Mesenchymal stem cell (in vitro differentiated cells and primary cell): ENCODE data around the gene ZNF630.
"Not testable (repeated sequence)": the region's sequence is repeated elsewhere in the genome, so short reads cannot be mapped to it uniquely, and the experiment has no call there.

Experiments
- DNase-seq: peaks from one replicate; pipeline ENCODE4 v3.0.0-alpha.2; 2013
- H2AFZ ChIP-seq: one replicate; pipeline ENCODE4 v1.6.1; 2013; ENCODE audit warnings: low read depth, mild to moderate bottlenecking, control low read depth, inconsistent platforms, low read length, moderate library complexity
- H2AK5ac ChIP-seq: 2 replicates; pipeline ENCODE4 v1.6.1; 2013; ENCODE audit warnings: low read length, moderate library complexity, mild to moderate bottlenecking, inconsistent platforms; ENCODE audit not compliant: severe bottlenecking
- H2BK120ac ChIP-seq: one replicate; pipeline ENCODE4 v1.6.1; 2013; ENCODE audit warnings: low read depth, mild to moderate bottlenecking, inconsistent platforms, low read length, moderate library complexity
- H2BK12ac ChIP-seq, 2 experiments: one replicate each; pipeline ENCODE4 v1.6.1; 2013; ENCODE audit warnings: inconsistent platforms in 2 of 2, low read length in 2 of 2, mild to moderate bottlenecking in 2 of 2, moderate library complexity in 2 of 2, control low read depth in 1 of 2
- H2BK15ac ChIP-seq: one replicate; pipeline ENCODE4 v1.6.1; 2013; ENCODE audit warnings: mild to moderate bottlenecking, low read depth, inconsistent platforms; ENCODE audit not compliant: poor library complexity, severe bottlenecking
- H2BK5ac ChIP-seq: 2 replicates; pipeline ENCODE4 v1.6.1; 2013; ENCODE audit warnings: low read depth, mild to moderate bottlenecking, low read length, control low read depth, inconsistent platforms; ENCODE audit not compliant: poor library complexity, severe bottlenecking
- H3K14ac ChIP-seq, 2 experiments: one replicate each; pipeline ENCODE4 v1.6.1; 2013; ENCODE audit warnings: inconsistent platforms in 2 of 2, low read length in 2 of 2, control low read depth in 1 of 2, mild to moderate bottlenecking in 1 of 2, moderate library complexity in 1 of 2
- H3K18ac ChIP-seq, 2 experiments: one replicate each; pipeline ENCODE4 v1.6.1; 2013; ENCODE audit warnings: inconsistent platforms in 2 of 2, low read length in 2 of 2, control low read depth in 1 of 2, low read depth in 1 of 2, mild to moderate bottlenecking in 1 of 2
- H3K23ac ChIP-seq, 2 experiments: one replicate each; pipeline ENCODE4 v1.6.1; 2013; ENCODE audit warnings: inconsistent platforms in 2 of 2, low read length in 2 of 2, mild to moderate bottlenecking in 2 of 2, moderate library complexity in 2 of 2, control low read depth in 1 of 2
- H3K27ac ChIP-seq: 2 replicates; pipeline ENCODE4 v1.5.1; 2013; ENCODE audit warnings: mild to moderate bottlenecking, moderate library complexity, low read length, control low read depth, inconsistent platforms; ENCODE audit not compliant: poor library complexity, severe bottlenecking
- H3K27me3 ChIP-seq, 2 experiments: 2 replicates each; pipeline versions ENCODE4 v1.6.1 to v1.7.0; 2013; ENCODE audit warnings: low read length in 2 of 2, mild to moderate bottlenecking in 2 of 2, moderate library complexity in 2 of 2, control low read depth in 1 of 2, inconsistent platforms in 1 of 2; ENCODE audit not compliant: control insufficient read depth in 1 of 2, insufficient read depth in 1 of 2
- H3K36me3 ChIP-seq, 2 experiments: 2 replicates each; pipeline versions ENCODE4 v1.6.1 to v1.7.0; 2013; ENCODE audit warnings: low read length in 2 of 2, control low read depth in 1 of 2, inconsistent platforms in 1 of 2, low read depth in 1 of 2, mild to moderate bottlenecking in 1 of 2; ENCODE audit not compliant: insufficient read depth in 2 of 2, control insufficient read depth in 1 of 2
- H3K4ac ChIP-seq, 2 experiments: one replicate each; pipeline ENCODE4 v1.6.1; 2013; ENCODE audit warnings: inconsistent platforms in 2 of 2, low read length in 2 of 2, mild to moderate bottlenecking in 2 of 2, moderate library complexity in 2 of 2, control low read depth in 1 of 2, low read depth in 1 of 2
- H3K4me1 ChIP-seq: 2 replicates; pipeline ENCODE4 v1.6.1; 2013; ENCODE audit warnings: low read depth, low read length, control low read depth; ENCODE audit not compliant: control insufficient read depth, insufficient read depth
- H3K4me2 ChIP-seq: 2 replicates; pipeline ENCODE4 v1.6.1; 2013; ENCODE audit warnings: low read length, mild to moderate bottlenecking, inconsistent platforms; ENCODE audit not compliant: poor library complexity, severe bottlenecking
- H3K4me3 ChIP-seq, 2 experiments: 2 replicates each; pipeline versions ENCODE4 v1.5.1 to v1.7.0; 2013; ENCODE audit warnings: low read length in 2 of 2, mild to moderate bottlenecking in 2 of 2, control low read depth in 1 of 2, low read depth in 1 of 2; ENCODE audit not compliant: insufficient read depth in 1 of 2
- H3K79me1 ChIP-seq: replicated peaks from 2 replicates; pipeline ENCODE4 v1.6.1; 2013; ENCODE audit warnings: mild to moderate bottlenecking, control low read depth, low read length, inconsistent platforms; ENCODE audit not compliant: poor library complexity, severe bottlenecking
- H3K9ac ChIP-seq: 2 replicates; pipeline ENCODE4 v1.7.0; 2013; ENCODE audit warnings: mild to moderate bottlenecking, low read length, moderate library complexity
- H3K9me3 ChIP-seq: 2 replicates; pipeline ENCODE4 v1.7.0; 2013; ENCODE audit warnings: mild to moderate bottlenecking, low read length; ENCODE audit not compliant: control insufficient read depth
- H4K8ac ChIP-seq: one replicate; pipeline ENCODE4 v1.6.1; 2013; ENCODE audit warnings: inconsistent platforms, mild to moderate bottlenecking, low read length, moderate library complexity
- H4K91ac ChIP-seq: one replicate; pipeline ENCODE4 v1.6.1; 2013; ENCODE audit warnings: mild to moderate bottlenecking, low read length, inconsistent platforms
- WGBS: methylation state at CpG from one replicate; pipeline ENCODE4 v1.1.7; 2013; ENCODE audit warnings: mixed read lengths; 5-methylcytosine and 5-hydroxymethylcytosine counted together

Gene ZNF630

DNA sequence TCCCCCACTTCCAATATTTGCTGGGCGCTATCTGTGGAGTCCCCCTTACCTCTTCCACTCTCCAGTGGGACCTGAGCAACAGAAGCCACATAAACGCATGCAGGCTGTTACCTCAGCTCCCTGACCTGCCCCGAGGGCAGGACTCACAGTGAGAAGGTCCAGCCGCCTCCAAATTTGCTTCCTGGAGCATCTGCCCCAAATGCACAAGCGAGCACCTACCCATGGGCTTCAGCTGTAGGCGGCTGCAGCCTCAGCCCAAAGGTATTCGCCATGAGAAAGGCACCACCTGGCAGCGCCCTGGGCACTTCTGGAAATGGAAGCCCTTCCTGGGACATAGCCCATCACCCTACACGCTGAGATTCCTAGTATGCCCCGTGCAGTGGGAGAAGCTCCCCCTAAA, 41.2 kb downstream of the ZNF630 start:
- no peak overlapping the region for H3K23ac ChIP-seq
- H3K14ac ChIP-seq: no peak overlapping the region
- DNase-seq: no peak
- H4K91ac ChIP-seq: no peak overlapping the region
- H2AK5ac ChIP-seq: no peak overlapping the region
- H3K4ac ChIP-seq: no peak overlapping the region
- H2BK12ac ChIP-seq: no peak overlapping the region
- H3K9ac ChIP-seq: no peak overlapping the region
- no peak overlapping the region for H3K18ac ChIP-seq
- H4K8ac ChIP-seq: no peak overlapping the region
- H2AFZ ChIP-seq: no peak overlapping the region
- no peak overlapping the region for H3K4me3 ChIP-seq
- no peaks in the 10 kb centered on the region for H3K4me1 ChIP-seq
- no peak overlapping the region for H3K27ac ChIP-seq
- H3K4me2 ChIP-seq: no peak overlapping the region
- no peaks in the 10 kb centered on the region for H3K79me1 ChIP-seq
- H3K36me3 ChIP-seq: no peaks in the 10 kb centered on the region
- no peak overlapping the region for H2BK5ac ChIP-seq
- peaks cover 0 to 7% of the 10 kb centered on the region in 2 experiments for H3K27me3 ChIP-seq
- no peaks in the 10 kb centered on the region for H3K9me3 ChIP-seq
- no peak overlapping the region for H2BK15ac ChIP-seq
- 91% methylated on average over 10 of the region's 10 CpGs for WGBS
- H2BK120ac ChIP-seq: no peak overlapping the region

DNA sequence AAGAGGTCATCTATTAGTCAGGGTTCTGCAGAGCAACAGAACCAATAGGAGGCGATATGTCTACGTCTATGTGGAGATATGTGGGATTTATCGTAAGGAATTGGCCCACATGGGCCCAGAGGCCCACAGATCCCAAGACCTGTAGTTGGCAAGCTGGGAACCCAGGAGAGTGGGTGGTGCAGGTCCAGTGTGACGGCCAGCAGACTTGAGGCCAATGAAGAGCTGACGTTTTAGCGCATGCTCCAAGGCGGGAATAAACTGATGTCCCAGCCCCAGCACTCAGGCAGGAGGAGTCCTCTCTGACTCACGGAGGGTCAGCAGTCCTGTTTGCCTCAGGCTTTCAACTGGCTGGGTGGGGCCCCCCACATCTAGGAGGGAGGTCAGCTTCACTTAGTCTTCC, 43.3 kb downstream of the ZNF630 start:
- no peak overlapping the region for H2AK5ac ChIP-seq
- no peak overlapping the region for H3K9ac ChIP-seq
- H3K79me1 ChIP-seq: no peaks in the 10 kb centered on the region
- H3K4me2 ChIP-seq: no peak overlapping the region
- no peak overlapping the region for H3K27ac ChIP-seq
- H2BK5ac ChIP-seq: no peak overlapping the region
- H4K91ac ChIP-seq: no peak overlapping the region
- no peak overlapping the region for H3K4ac ChIP-seq
- no peak overlapping the region for H3K23ac ChIP-seq
- no peaks in the 10 kb centered on the region for H3K9me3 ChIP-seq
- H3K4me3 ChIP-seq: no peak overlapping the region
- H2BK12ac ChIP-seq: no peak overlapping the region
- H2BK15ac ChIP-seq: no peak overlapping the region
- H3K14ac ChIP-seq: no peak overlapping the region
- H2AFZ ChIP-seq: no peak overlapping the region
- H2BK120ac ChIP-seq: no peak overlapping the region
- no peaks in the 10 kb centered on the region for H3K36me3 ChIP-seq
- no peak overlapping the region for H4K8ac ChIP-seq
- H3K27me3 ChIP-seq: peaks cover 0 to 4% of the 10 kb centered on the region in 2 experiments
- no peak overlapping the region for H3K18ac ChIP-seq
- WGBS: 92% methylated on average over 8 of the region's 8 CpGs
- DNase-seq: no peak
- no peaks in the 10 kb centered on the region for H3K4me1 ChIP-seq

DNA sequence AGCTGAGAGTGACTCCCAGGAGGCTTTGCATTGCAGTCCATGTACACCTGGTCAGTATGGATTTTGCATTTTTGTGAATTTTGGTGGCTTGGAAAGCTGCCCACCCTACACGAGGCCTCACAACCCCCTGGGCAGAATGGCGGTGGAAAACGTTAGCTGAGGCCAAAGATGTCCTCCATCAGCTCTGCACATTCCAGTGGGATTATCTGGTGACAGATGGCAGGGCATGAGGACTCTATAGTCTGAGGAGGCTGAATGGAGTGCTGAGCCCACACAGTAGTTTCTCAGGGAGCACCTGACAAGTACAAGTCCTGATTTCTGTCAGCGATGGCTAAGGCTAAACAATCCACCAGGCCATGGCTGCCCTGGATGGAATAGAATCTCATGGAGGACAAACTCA, 43.9 kb downstream of the ZNF630 start:
- H3K27me3 ChIP-seq, H3K79me1 ChIP-seq, DNase-seq, H3K27ac ChIP-seq, H3K18ac ChIP-seq, H2BK15ac ChIP-seq, H2AK5ac ChIP-seq, H3K23ac ChIP-seq, H2AFZ ChIP-seq, H3K4me1 ChIP-seq, H3K4ac ChIP-seq, H3K9ac ChIP-seq, H3K9me3 ChIP-seq, H2BK5ac ChIP-seq, H3K4me2 ChIP-seq, H4K8ac ChIP-seq, H2BK120ac ChIP-seq, H4K91ac ChIP-seq, H3K14ac ChIP-seq, H3K36me3 ChIP-seq, H3K4me3 ChIP-seq, H2BK12ac ChIP-seq: not testable (repeated sequence)
- WGBS: 100% methylated on average over 1 of the region's 4 CpGs

DNA sequence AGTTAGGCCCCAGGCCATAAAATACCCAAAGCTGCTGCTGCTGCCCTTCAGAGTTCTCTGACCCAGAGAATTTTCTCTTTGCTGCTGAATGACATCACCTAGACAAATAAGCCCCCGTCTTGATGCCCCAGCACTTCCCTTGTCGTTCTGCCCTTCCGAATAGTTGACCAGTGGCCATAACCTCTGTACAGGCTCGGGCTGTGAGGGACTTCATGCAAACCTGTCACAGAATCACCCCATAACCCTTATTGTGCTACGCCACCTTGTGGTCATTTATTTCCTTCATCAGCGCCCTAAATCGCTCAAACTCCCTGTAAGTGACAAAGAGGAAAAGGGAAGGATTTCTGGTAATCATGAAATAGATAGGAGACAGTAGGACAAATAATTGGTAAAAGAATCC, 45.9 kb downstream of the ZNF630 start:
- Histone ChIP-seq H3K18ac (no peak overlapping the region), H2AK5ac (no peak overlapping the region), H2BK5ac (no peak overlapping the region), H3K14ac (no peak overlapping the region), H3K9me3 (no peaks in the 10 kb centered on the region), H3K9ac (no peak overlapping the region), H3K4ac (no peak overlapping the region), H3K4me3 (no peak overlapping the region), H3K23ac (no peak overlapping the region), H3K79me1 (no peaks in the 10 kb centered on the region), H3K4me2 (no peak overlapping the region), H3K27me3 (no peaks in the 10 kb centered on the region), H3K36me3 (no peaks in the 10 kb centered on the region), H2BK120ac (no peak overlapping the region), H2AFZ (no peak overlapping the region), H2BK15ac (no peak overlapping the region), H4K91ac (no peak overlapping the region), H4K8ac (no peak overlapping the region), H3K4me1 (no peaks in the 10 kb centered on the region), H3K27ac (no peak overlapping the region), H2BK12ac (no peak overlapping the region)
- 0% methylated on average over 3 of the region's 7 CpGs for WGBS
- DNase-seq: peak; percentile 67
